Neural progenitor cell (in vitro differentiated cells): Measurements from ENCODE around the gene ARHGEF26. TPM values are rescaled to one million over a fixed set of nuclear protein-coding genes. Genes with fewer than 3 reads are reported as not detected.

Experiments
- DNase-seq: peaks from one replicate; pipeline ENCODE4 v3.0.0-alpha.2; 2016; ENCODE audit warnings: low spot score
- H2AFZ ChIP-seq: fragments of 200-600 bp; sonication (generic); replicated peaks from 2 replicates; pipeline ENCODE4 v1.6.1; 2016; ENCODE audit warnings: antibody characterized with exemption
- H3F3A ChIP-seq: fragments of 200-600 bp; sonication (generic); 2 replicates; pipeline ENCODE4 v1.6.1; 2016; ENCODE audit warnings: antibody characterized with exemption, low read depth
- H3K27ac ChIP-seq: fragments of 200-600 bp; sonication (generic); 2 replicates; pipeline ENCODE4 v1.5.1; 2016; ENCODE audit warnings: mild to moderate bottlenecking
- H3K27me3 ChIP-seq: fragments of 200-600 bp; sonication (generic); 2 replicates; pipeline ENCODE4 v1.6.1; 2016; ENCODE audit warnings: mild to moderate bottlenecking, moderate library complexity
- H3K36me3 ChIP-seq: fragments of 200-600 bp; sonication (generic); 2 replicates; pipeline ENCODE4 v1.5.1; 2016
- H3K4me1 ChIP-seq: fragments of 200-600 bp; sonication (generic); 2 replicates; pipeline ENCODE4 v1.6.1; 2016; ENCODE audit warnings: mixed run types
- H3K4me2 ChIP-seq: fragments of 200-600 bp; sonication (generic); 2 replicates; pipeline ENCODE4 v1.6.1; 2016
- H3K4me3 ChIP-seq: fragments of 200-600 bp; sonication (generic); 2 replicates; pipeline ENCODE4 v1.5.1; 2016
- H3K79me2 ChIP-seq: fragments of 200-600 bp; sonication (generic); 2 replicates; pipeline ENCODE4 v1.6.1; 2016; ENCODE audit warnings: low read depth
- H3K9ac ChIP-seq: fragments of 200-600 bp; sonication (generic); 2 replicates; pipeline ENCODE4 v1.6.1; 2016
- H3K9me3 ChIP-seq: fragments of 200-600 bp; sonication (generic); 2 replicates; pipeline ENCODE4 v1.5.1; 2016; ENCODE audit warnings: low read depth
- H4K20me1 ChIP-seq: fragments of 200-600 bp; sonication (generic); 2 replicates; pipeline ENCODE4 v1.6.1; 2016; ENCODE audit warnings: low read depth
- H3K27ac Mint-ChIP-seq: 3 replicates; pipeline ENCODE4 v1.8.0; 2021; ENCODE audit warnings: mixed read lengths
- H3K27me3 Mint-ChIP-seq: 2 replicates; pipeline ENCODE4 v1.8.0; 2022; ENCODE audit warnings: low read depth, mild to moderate bottlenecking, inconsistent platforms, moderate library complexity, mixed read lengths; ENCODE audit not compliant: insufficient read depth
- H3K36me3 Mint-ChIP-seq: 3 replicates; pipeline ENCODE4 v1.8.0; 2021; ENCODE audit warnings: mixed read lengths
- H3K4me1 Mint-ChIP-seq: 3 replicates; pipeline ENCODE4 v1.8.0; 2021; ENCODE audit warnings: mixed read lengths
- H3K4me3 Mint-ChIP-seq: 3 replicates; pipeline ENCODE4 v1.8.0; 2021; ENCODE audit warnings: mild to moderate bottlenecking, moderate library complexity, mixed read lengths
- H3K9me3 Mint-ChIP-seq: 3 replicates; pipeline ENCODE4 v1.8.0; 2020; ENCODE audit warnings: mixed read lengths
- CTCF ChIP-seq: fragments of 200-600 bp; sonication (generic); IDR thresholded peaks from 2 replicates; pipeline ENCODE4 v1.5.1; 2017; ENCODE audit warnings: antibody characterized with exemption, mild to moderate bottlenecking
- EZH2 ChIP-seq: fragments of 200-600 bp; sonication (generic); IDR thresholded peaks from 2 replicates; pipeline ENCODE4 v1.6.1; 2017; ENCODE audit warnings: antibody characterized with exemption, mild to moderate bottlenecking, moderate library complexity
- EZH2phosphoT487 ChIP-seq: fragments of 200-600 bp; sonication (generic); IDR thresholded peaks from 2 replicates; pipeline ENCODE4 v1.6.1; 2017; ENCODE audit warnings: antibody characterized with exemption
- total RNA-seq: library from RNA; depleted of rRNA; stranded (reverse); fragments of >200 nt; gene quantifications from 2 replicates; pipeline ENCODE4 v1.2.3, GENCODE V29; 2015; ENCODE audit warnings: low replicate concordance

Gene ARHGEF26
- total RNA-seq, 1 donor from 2014 or later = 14.0 TPM

GRCh38 chr3:154193000-154193615, 71.9 kb downstream of the ARHGEF26 start:
- no peaks in the 10 kb centered on the region for H3F3A ChIP-seq
- no peaks in the 10 kb centered on the region for H3K79me2 ChIP-seq
- Mint-ChIP-seq H3K27me3 (no peaks in the 10 kb centered on the region), H3K4me1 (no peaks in the 10 kb centered on the region), H3K9me3 (no peaks in the 10 kb centered on the region), H3K36me3 (peaks cover 28% of the 10 kb centered on the region), H3K27ac (no peak overlapping the region), H3K4me3 (no peak overlapping the region)
- H3K9me3 ChIP-seq = no peaks in the 10 kb centered on the region
- no peak overlapping the region for H3K27ac ChIP-seq
- H3K27me3 ChIP-seq = no peaks in the 10 kb centered on the region
- TF ChIP-seq EZH2phosphoT487 = no peak
- no peak for DNase-seq
- no peak overlapping the region for H3K9ac ChIP-seq
- H3K4me2 ChIP-seq = no peak overlapping the region
- no peak overlapping the region for H3K4me3 ChIP-seq
- H2AFZ ChIP-seq = no peak overlapping the region
- H3K36me3 ChIP-seq = peaks cover 4% of the 10 kb centered on the region
- H4K20me1 ChIP-seq = no peaks in the 10 kb centered on the region
- no peaks in the 10 kb centered on the region for H3K4me1 ChIP-seq

GRCh38 chr3:154194877-154195276, 73.7 kb downstream of the ARHGEF26 start:
- no peak for TF ChIP-seq EZH2phosphoT487
- no peak for TF ChIP-seq CTCF
- TF ChIP-seq EZH2 = no peak

DNA sequence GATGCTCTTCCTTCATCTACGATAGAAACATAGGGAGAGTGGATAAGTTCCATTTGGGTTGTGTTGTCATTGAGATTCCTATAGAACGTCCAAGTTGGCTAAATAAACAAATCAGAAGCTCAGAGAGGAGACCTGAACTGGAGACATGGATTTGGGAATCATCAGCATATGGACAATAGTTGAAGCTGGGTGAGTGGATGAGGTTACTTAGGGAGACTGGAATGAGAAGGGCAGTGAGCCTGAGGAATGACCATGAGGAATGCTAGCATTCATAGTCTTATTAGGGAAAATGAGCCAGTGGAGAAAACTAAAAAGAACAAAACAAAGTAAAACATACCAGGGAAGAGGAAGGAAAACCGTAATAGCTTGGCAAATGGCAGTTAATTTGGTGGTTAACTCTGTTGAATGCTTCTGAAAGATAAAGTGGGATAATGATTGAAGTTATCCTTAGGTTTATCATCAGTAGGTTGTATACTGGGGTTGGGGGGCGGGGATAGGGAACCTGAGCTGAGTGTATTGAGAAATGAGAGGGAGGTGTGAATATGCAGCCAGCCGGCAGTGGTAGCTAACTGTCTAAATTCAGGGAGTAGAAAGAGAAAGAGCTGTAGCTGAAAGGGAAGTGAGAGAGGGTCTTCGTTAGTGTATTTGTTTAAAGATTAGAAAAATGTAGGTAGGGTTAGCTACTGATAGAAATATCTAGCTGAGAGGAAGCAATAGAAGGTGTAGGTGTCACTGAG, 74.6 kb downstream of the ARHGEF26 start:
- H3K4me1 Mint-ChIP-seq = no peaks in the 10 kb centered on the region
- H3K27me3 Mint-ChIP-seq = peaks cover 3% of the 10 kb centered on the region
- no peak overlapping the region for H3K4me3 Mint-ChIP-seq
- Histone ChIP-seq H3K4me2 (no peak overlapping the region), H4K20me1 (no peaks in the 10 kb centered on the region), H3K9me3 (no peaks in the 10 kb centered on the region), H3K79me2 (no peaks in the 10 kb centered on the region), H3K9ac (no peak overlapping the region), H3K27me3 (no peaks in the 10 kb centered on the region), H3K4me3 (no peak overlapping the region), H2AFZ (no peak overlapping the region), H3K4me1 (no peaks in the 10 kb centered on the region), H3F3A (no peaks in the 10 kb centered on the region), H3K36me3 (peaks cover 4% of the 10 kb centered on the region), H3K27ac (no peak overlapping the region)
- H3K27ac Mint-ChIP-seq = no peak overlapping the region
- no peak for DNase-seq
- TF ChIP-seq EZH2phosphoT487 (no peak), CTCF (no peak), EZH2 (no peak)
- H3K36me3 Mint-ChIP-seq = peaks cover 39% of the 10 kb centered on the region
- H3K9me3 Mint-ChIP-seq = no peaks in the 10 kb centered on the region

More at GRCh38 chr3:154194877-154195276, 73.7 kb downstream of the ARHGEF26 start:
- Histone ChIP-seq H4K20me1 (no peaks in the 10 kb centered on the region), H3K9me3 (no peaks in the 10 kb centered on the region), H3F3A (no peaks in the 10 kb centered on the region), H3K9ac (no peak overlapping the region), H3K36me3 (peaks cover 4% of the 10 kb centered on the region), H3K4me3 (no peak overlapping the region), H3K4me1 (no peaks in the 10 kb centered on the region), H3K79me2 (no peaks in the 10 kb centered on the region), H2AFZ (no peak overlapping the region), H3K27ac (no peak overlapping the region), H3K4me2 (no peak overlapping the region), H3K27me3 (no peaks in the 10 kb centered on the region)
- H3K4me1 Mint-ChIP-seq = no peaks in the 10 kb centered on the region
- no peak overlapping the region for H3K27ac Mint-ChIP-seq
- H3K27me3 Mint-ChIP-seq = peaks cover under 1% of the 10 kb centered on the region
- no peaks in the 10 kb centered on the region for H3K9me3 Mint-ChIP-seq
- DNase-seq = no peak
- H3K36me3 Mint-ChIP-seq = peaks cover 33% of the 10 kb centered on the region
- H3K4me3 Mint-ChIP-seq = no peak overlapping the region

GRCh38 chr3:154197751-154198150, 76.6 kb downstream of the ARHGEF26 start:
- no peak for DNase-seq
- no peak overlapping the region for H2AFZ ChIP-seq
- TF ChIP-seq EZH2 (no peak), CTCF (no peak), EZH2phosphoT487 (no peak)
- no peaks in the 10 kb centered on the region for H4K20me1 ChIP-seq
- Mint-ChIP-seq H3K4me1 (no peaks in the 10 kb centered on the region), H3K36me3 (peaks cover 41% of the 10 kb centered on the region), H3K4me3 (no peak overlapping the region), H3K27ac (no peak overlapping the region), H3K9me3 (peaks cover under 1% of the 10 kb centered on the region), H3K27me3 (peaks cover 3% of the 10 kb centered on the region)
- no peaks in the 10 kb centered on the region for H3K4me1 ChIP-seq
- H3K36me3 ChIP-seq = peaks cover under 1% of the 10 kb centered on the region
- H3K79me2 ChIP-seq = no peaks in the 10 kb centered on the region
- no peak overlapping the region for H3K27ac ChIP-seq
- H3K9me3 ChIP-seq = no peaks in the 10 kb centered on the region
- H3K27me3 ChIP-seq = no peaks in the 10 kb centered on the region
- no peaks in the 10 kb centered on the region for H3F3A ChIP-seq
- H3K4me2 ChIP-seq = no peak overlapping the region
- no peak overlapping the region for H3K4me3 ChIP-seq
- H3K9ac ChIP-seq = no peak overlapping the region
